WTC11 (cell line): ENCODE results near the gene ZNF827. TPM values are rescaled to one million over a fixed set of nuclear protein-coding genes. Genes with fewer than 3 reads are reported as not detected.

Experiments
- ATAC-seq: fragments of 200-7000 bp; cut with Tn5 transposase; 2 replicates; pipeline ENCODE4 v1.10.0; 2021; ENCODE audit warnings: mild to moderate bottlenecking, moderate library complexity
- CTCF ChIA-PET: fragments of 300-600 bp; sonication (Branson Sonifier 250); formaldehyde crosslinking; loops from one replicate; lab custom pipeline; 2021; ENCODE audit warnings: antibody characterized with exemption; lab: Charles Lee
- POLR2A ChIA-PET: fragments of 350-600 bp; sonication (Branson Sonifier 250); formaldehyde crosslinking; loops from one replicate; lab custom pipeline; 2021; ENCODE audit warnings: antibody characterized with exemption; lab: Charles Lee
- DNase-seq: peaks from one replicate; pipeline ENCODE4 v3.0.0; 2021; ENCODE audit warnings: low spot score
- H3K27ac Mint-ChIP-seq: 2 replicates; pipeline ENCODE4 v1.8.0; 2021; ENCODE audit warnings: mixed read lengths
- H3K27me3 Mint-ChIP-seq: 2 replicates; pipeline ENCODE4 v1.8.0; 2021; ENCODE audit warnings: low read depth, mild to moderate bottlenecking, moderate library complexity, mixed read lengths
- H3K36me3 Mint-ChIP-seq: 2 replicates; pipeline ENCODE4 v1.8.0; 2021; ENCODE audit warnings: mixed read lengths
- H3K4me1 Mint-ChIP-seq: 2 replicates; pipeline ENCODE4 v1.8.0; 2022; ENCODE audit warnings: mixed read lengths
- H3K4me3 Mint-ChIP-seq: 2 replicates; pipeline ENCODE4 v1.8.0; 2021; ENCODE audit warnings: mild to moderate bottlenecking, moderate library complexity, mixed read lengths
- H3K9me3 Mint-ChIP-seq: 2 replicates; pipeline ENCODE4 v1.8.0; 2021; ENCODE audit warnings: mixed read lengths
- AFF4 ChIP-seq: sonication (generic); formaldehyde crosslinking; IDR thresholded peaks from 2 replicates; pipeline ENCODE4 v1.8.1; 2023; ENCODE audit warnings: mild to moderate bottlenecking, missing genetic modification reagents, borderline replicate concordance
- CREB1 ChIP-seq: sonication (generic); formaldehyde crosslinking; IDR thresholded peaks from 2 replicates; pipeline ENCODE4 v1.8.0; 2023; ENCODE audit warnings: mild to moderate bottlenecking, missing genetic modification reagents
- EMX1 ChIP-seq: fragments of 250-450 bp; sonication (Bioruptor Pico); IDR thresholded peaks from 2 replicates; pipeline ENCODE4 v1.8.0; 2021; ENCODE audit warnings: mild to moderate bottlenecking
- ERG ChIP-seq: fragments of 250-450 bp; sonication (Bioruptor Pico); IDR thresholded peaks from 2 replicates; pipeline ENCODE4 v1.8.0; 2021; ENCODE audit warnings: mild to moderate bottlenecking
- ESRRA ChIP-seq: sonication (generic); formaldehyde crosslinking; IDR thresholded peaks from 2 replicates; pipeline ENCODE4 v1.8.1; 2022; ENCODE audit warnings: mild to moderate bottlenecking, missing genetic modification reagents, borderline replicate concordance
- FOXK1 ChIP-seq: sonication (generic); formaldehyde crosslinking; IDR thresholded peaks from 2 replicates; pipeline ENCODE4 v1.8.0; 2022; ENCODE audit warnings: mild to moderate bottlenecking, moderate library complexity, missing genetic modification reagents
- HMGA2 ChIP-seq: fragments of 250-450 bp; sonication (Bioruptor Pico); IDR thresholded peaks from 2 replicates; pipeline ENCODE4 v1.4.0; 2021; ENCODE audit warnings: mild to moderate bottlenecking, moderate library complexity
- NFE2L1 ChIP-seq: sonication (generic); formaldehyde crosslinking; IDR thresholded peaks from 2 replicates; pipeline ENCODE4 v1.8.1; 2023; ENCODE audit warnings: missing genetic modification reagents
- NR1H2 ChIP-seq: sonication (generic); formaldehyde crosslinking; IDR thresholded peaks from 2 replicates; pipeline ENCODE4 v1.9.0; 2021; ENCODE audit warnings: mild to moderate bottlenecking, moderate library complexity, missing genetic modification reagents
- PRDM15 ChIP-seq: sonication (generic); formaldehyde crosslinking; IDR thresholded peaks from 2 replicates; pipeline ENCODE4 v1.8.0; 2022; ENCODE audit warnings: missing genetic modification reagents
- PRRX2 ChIP-seq: fragments of 250-450 bp; sonication (Bioruptor Pico); IDR thresholded peaks from 2 replicates; pipeline ENCODE4 v1.8.0; 2021; ENCODE audit warnings: mild to moderate bottlenecking
- SMAD3 ChIP-seq: sonication (generic); formaldehyde crosslinking; IDR thresholded peaks from 2 replicates; pipeline ENCODE4 v1.8.0; 2022; ENCODE audit warnings: missing genetic modification reagents, mild to moderate bottlenecking, borderline replicate concordance
- SP1 ChIP-seq: sonication (generic); formaldehyde crosslinking; conservative IDR thresholded peaks from 2 replicates; pipeline ENCODE4 v1.8.1; 2022; ENCODE audit warnings: missing genetic modification reagents
- USF1 ChIP-seq: sonication (generic); formaldehyde crosslinking; IDR thresholded peaks from 2 replicates; pipeline ENCODE4 v1.8.0; 2022; ENCODE audit warnings: mild to moderate bottlenecking, missing genetic modification reagents
- ZNF138 ChIP-seq: sonication (generic); formaldehyde crosslinking; conservative IDR thresholded peaks from 2 replicates; pipeline ENCODE4 v1.8.1; 2022; ENCODE audit warnings: mild to moderate bottlenecking, moderate library complexity, missing genetic modification reagents
- ZNF232 ChIP-seq: sonication (generic); formaldehyde crosslinking; IDR thresholded peaks from 2 replicates; pipeline ENCODE4 v1.8.0; 2022; ENCODE audit warnings: mild to moderate bottlenecking, missing genetic modification reagents
- ZNF317 ChIP-seq: sonication (generic); formaldehyde crosslinking; IDR thresholded peaks from 2 replicates; pipeline ENCODE4 v1.8.1; 2023; ENCODE audit warnings: low read depth, mild to moderate bottlenecking, moderate library complexity, missing genetic modification reagents, borderline replicate concordance
- ZNF423 ChIP-seq: fragments of 250-450 bp; sonication (Bioruptor Pico); IDR thresholded peaks from 2 replicates; pipeline ENCODE4 v2.1.2; 2022; ENCODE audit warnings: mild to moderate bottlenecking, moderate library complexity
- total RNA-seq: library from RNA; stranded (reverse); gene quantifications from 3 replicates; pipeline ENCODE4 v1.2.3, GENCODE V29; 2021
- TF ChIP-seq, protein P1 (sequence below): sonication (generic); formaldehyde crosslinking; IDR thresholded peaks from 2 replicates; pipeline ENCODE4 v1.8.1; 2023; ENCODE audit warnings: mild to moderate bottlenecking, moderate library complexity, missing genetic modification reagents
- TF ChIP-seq, protein P2 (sequence below): sonication (generic); formaldehyde crosslinking; IDR thresholded peaks from 2 replicates; pipeline ENCODE4 v1.8.0; 2022; ENCODE audit warnings: mild to moderate bottlenecking, missing genetic modification reagents

ZNF827 gene
- total RNA-seq, 1 experiment from 2014 or later = 25.6 TPM

DNA sequence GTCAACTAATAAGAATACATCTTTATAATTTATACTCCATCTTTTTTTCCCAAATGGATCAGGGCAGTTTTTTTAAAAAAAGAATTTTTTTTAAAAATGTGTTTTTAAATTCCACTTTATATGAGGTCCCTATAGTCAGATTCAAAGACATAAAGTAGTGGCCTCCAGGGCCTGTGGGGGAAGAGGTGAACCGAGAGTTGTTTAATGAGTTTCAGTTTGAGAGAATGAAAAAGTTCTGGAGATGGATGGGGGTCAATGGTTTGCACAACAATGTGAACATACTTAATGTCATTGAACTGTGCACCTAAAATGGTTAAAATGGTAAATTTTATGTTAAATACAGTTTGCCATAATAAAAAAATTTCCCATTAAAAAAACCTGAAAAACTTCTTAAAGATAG is 53.8 kb downstream of the ZNF827 start:
- Mint-ChIP-seq H3K27ac (no peak overlapping the region), H3K27me3 (no peaks in the 10 kb centered on the region), H3K4me3 (no peak overlapping the region), H3K4me1 (peaks cover 88% of the 10 kb centered on the region), H3K36me3 (peaks cover 22% of the 10 kb centered on the region), H3K9me3 (no peaks in the 10 kb centered on the region)
- TF ChIP-seq HMGA2 (no peak), USF1 (CRISPR knock-in tag) (no peak), NFE2L1 (CRISPR knock-in tag) (no peak), ZNF232 (CRISPR knock-in tag) (no peak), PRDM15 (CRISPR knock-in tag) (no peak), SP1 (no peak), ESRRA (CRISPR knock-in tag) (no peak), EMX1 (CRISPR knock-in tag) (no peak), NR1H2 (no peak), ZNF317 (CRISPR knock-in tag) (no peak), FOXK1 (CRISPR knock-in tag) (no peak), CREB1 (no peak), PRRX2 (CRISPR knock-in tag) (no peak), ERG (CRISPR knock-in tag) (no peak), ZNF138 (CRISPR knock-in tag) (no peak), SMAD3 (no peak), ZNF423 (no peak), AFF4 (CRISPR knock-in tag) (no peak)
- TF ChIP-seq, protein P1, sequence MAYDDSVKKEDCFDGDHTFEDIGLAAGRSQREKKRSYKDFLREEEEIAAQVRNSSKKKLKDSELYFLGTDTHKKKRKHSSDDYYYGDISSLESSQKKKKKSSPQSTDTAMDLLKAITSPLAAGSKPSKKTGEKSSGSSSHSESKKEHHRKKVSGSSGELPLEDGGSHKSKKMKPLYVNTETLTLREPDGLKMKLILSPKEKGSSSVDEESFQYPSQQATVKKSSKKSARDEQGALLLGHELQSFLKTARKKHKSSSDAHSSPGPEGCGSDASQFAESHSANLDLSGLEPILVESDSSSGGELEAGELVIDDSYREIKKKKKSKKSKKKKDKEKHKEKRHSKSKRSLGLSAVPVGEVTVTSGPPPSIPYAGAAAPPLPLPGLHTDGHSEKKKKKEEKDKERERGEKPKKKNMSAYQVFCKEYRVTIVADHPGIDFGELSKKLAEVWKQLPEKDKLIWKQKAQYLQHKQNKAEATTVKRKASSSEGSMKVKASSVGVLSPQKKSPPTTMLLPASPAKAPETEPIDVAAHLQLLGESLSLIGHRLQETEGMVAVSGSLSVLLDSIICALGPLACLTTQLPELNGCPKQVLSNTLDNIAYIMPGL (CRISPR knock-in tag) = no peak
- TF ChIP-seq, protein P2, sequence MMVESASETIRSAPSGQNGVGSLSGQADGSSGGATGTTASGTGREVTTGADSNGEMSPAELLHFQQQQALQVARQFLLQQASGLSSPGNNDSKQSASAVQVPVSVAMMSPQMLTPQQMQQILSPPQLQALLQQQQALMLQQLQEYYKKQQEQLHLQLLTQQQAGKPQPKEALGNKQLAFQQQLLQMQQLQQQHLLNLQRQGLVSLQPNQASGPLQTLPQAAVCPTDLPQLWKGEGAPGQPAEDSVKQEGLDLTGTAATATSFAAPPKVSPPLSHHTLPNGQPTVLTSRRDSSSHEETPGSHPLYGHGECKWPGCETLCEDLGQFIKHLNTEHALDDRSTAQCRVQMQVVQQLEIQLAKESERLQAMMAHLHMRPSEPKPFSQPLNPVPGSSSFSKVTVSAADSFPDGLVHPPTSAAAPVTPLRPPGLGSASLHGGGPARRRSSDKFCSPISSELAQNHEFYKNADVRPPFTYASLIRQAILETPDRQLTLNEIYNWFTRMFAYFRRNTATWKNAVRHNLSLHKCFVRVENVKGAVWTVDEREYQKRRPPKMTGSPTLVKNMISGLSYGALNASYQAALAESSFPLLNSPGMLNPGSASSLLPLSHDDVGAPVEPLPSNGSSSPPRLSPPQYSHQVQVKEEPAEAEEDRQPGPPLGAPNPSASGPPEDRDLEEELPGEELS (CRISPR knock-in tag) = no peak
- ChIA-PET POLR2A (no interaction called here), CTCF (interaction anchor here (0.7 kb wide), 1 partner anchor 33 kb away, joined by 3 read pairs; no protein-coding TSS in a partner anchor)
- no peak for ATAC-seq
- no peak for DNase-seq
